HFF-Myc (cell line): ENCODE measurements around the gene HLX.

Source experiments
- DNase-seq: peaks from one replicate; pipeline ENCODE4 v3.0.0-alpha.2; 2011; ENCODE audit warnings: low read depth; ENCODE audit errors: extremely low read depth
- H3K4me3 ChIP-seq: replicated peaks from 2 replicates; pipeline ENCODE4 v1.5.1; 2011; ENCODE audit warnings: low read depth, mild to moderate bottlenecking, control low read depth, low read length
- TF ChIP-seq, protein P1 (sequence below): IDR thresholded peaks from 2 replicates; pipeline ENCODE4 v1.5.1; 2012; ENCODE audit warnings: mild to moderate bottlenecking, low read depth, low read length, control low read depth; ENCODE audit errors: missing control alignments

HLX gene

DNA sequence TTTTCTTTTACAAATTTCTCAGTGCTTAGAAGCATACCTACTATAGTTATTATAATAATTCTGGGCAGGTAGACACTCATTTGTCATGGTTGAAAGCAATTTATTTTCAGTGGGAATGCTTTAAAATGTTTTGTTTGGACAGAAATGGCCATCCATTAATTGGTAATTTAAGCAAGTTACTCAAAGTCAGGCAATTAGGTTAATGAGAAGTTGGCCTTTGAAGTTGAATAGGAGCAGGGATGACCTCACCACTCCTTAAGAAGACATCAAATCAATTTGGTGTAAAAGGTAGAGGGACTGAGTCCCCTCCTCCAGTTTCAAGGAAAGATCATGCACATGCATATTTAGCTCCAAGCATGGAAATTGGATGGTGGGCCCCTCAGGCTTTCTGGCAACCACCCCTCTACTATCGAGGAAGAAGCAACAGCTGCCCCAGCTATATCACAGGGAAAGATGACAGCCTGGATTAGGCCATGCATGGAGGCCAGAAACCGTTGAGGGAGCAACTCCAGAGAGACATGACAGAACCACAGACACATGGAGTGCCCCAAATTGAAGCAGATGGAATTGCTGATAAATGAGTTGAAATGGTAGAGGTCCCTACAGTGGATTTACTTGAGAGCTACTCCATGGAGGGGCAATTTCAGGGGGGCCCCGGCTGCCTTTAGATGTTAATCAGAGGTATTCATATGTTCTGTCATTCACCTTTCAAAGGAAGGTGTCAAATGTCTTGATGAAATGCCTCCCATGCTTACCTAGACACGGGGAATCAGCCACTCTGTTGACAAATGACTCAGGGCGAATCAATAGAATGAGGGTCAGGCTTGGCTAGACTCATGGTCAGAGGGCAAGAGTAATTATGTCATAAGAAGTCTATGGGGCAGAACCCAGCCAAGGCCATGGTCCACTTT, 26.7 kb downstream of the HLX start:
- DNase-seq = no peak
- TF ChIP-seq, protein P1, sequence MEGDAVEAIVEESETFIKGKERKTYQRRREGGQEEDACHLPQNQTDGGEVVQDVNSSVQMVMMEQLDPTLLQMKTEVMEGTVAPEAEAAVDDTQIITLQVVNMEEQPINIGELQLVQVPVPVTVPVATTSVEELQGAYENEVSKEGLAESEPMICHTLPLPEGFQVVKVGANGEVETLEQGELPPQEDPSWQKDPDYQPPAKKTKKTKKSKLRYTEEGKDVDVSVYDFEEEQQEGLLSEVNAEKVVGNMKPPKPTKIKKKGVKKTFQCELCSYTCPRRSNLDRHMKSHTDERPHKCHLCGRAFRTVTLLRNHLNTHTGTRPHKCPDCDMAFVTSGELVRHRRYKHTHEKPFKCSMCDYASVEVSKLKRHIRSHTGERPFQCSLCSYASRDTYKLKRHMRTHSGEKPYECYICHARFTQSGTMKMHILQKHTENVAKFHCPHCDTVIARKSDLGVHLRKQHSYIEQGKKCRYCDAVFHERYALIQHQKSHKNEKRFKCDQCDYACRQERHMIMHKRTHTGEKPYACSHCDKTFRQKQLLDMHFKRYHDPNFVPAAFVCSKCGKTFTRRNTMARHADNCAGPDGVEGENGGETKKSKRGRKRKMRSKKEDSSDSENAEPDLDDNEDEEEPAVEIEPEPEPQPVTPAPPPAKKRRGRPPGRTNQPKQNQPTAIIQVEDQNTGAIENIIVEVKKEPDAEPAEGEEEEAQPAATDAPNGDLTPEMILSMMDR = no peak
- H3K4me3 ChIP-seq = no peak overlapping the region

DNA sequence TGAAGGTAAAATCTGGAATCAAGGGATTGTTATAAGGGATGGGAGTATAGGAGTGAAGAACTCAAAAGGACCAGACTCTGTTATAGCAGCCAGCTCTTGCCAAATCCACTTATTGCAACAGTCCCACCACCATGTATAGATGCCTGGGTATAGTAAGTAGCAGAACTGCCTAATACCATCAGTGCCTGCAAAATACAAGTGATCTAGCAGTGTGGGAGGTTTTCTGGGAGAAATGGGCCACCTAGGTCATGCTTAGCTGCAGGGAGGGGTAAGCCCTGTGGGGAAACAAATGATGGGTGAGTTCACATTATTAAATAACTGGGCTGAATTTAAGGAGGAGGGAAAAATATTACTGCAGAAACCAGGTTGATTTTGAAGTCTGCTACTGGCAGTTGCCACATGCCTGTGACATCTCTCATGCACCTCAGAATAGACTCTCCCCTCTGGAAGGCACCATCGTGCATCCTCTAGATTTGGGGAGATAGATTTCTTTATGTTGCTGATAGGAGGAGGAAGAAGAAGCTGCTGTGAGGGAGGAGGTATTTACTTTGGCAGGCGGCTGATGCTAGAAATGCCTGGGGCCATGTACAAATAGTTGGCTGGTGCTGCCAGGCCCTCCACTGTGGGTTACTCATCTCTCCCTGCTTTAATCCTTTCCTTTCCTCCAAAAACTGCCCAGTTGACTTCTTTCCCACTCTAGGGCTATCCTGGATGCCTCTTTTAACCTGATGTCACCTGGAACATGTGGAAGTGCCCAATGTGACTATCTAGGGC, 27.5 kb downstream of the HLX start:
- H3K4me3 ChIP-seq = no peak overlapping the region
- no peak for DNase-seq
- TF ChIP-seq, protein P1 = no peak

DNA sequence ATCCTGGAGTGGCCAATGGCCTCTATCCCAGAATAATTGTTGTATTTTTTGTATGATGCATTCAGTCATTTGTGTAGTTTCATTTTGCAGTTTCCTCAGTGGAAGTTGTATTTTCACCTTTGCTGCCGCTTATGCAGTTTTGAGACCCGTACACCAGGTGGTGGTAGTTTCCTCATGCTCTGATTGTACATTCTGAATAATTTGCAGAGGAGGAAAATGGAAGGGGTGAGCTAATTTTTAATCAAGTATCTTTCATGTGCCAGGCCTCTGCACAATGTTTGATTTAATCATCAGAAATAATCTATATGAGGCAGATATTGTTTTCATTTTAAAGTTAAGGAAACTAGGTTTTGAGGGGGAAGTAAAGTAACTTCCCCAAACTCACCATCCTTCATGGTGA, 29.5 kb downstream of the HLX start:
- no peak for DNase-seq
- TF ChIP-seq, protein P1 = peak; percentile 51
- H3K4me3 ChIP-seq = no peak overlapping the region

DNA sequence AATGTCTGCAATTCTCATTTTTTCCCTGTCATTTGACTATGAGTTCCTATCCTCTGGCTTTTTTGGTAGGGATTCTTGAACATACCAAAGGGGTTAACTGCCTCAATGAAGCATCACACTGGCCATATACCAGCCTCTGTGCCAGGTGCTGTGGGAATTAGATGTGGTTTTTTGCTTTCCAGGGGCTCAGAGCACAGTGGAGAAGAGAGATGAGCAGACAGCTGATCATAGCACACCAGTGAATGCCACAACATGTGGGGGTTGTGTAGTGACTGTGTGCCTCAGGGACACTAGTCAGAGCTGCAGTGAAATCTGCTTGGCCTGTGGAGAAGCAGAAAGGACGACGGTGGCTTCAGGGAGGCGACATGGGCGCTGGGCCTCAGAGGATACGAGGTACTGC, 30.8 kb downstream of the HLX start:
- no peak overlapping the region for H3K4me3 ChIP-seq
- DNase-seq = no peak
- TF ChIP-seq, protein P1 = no peak

DNA sequence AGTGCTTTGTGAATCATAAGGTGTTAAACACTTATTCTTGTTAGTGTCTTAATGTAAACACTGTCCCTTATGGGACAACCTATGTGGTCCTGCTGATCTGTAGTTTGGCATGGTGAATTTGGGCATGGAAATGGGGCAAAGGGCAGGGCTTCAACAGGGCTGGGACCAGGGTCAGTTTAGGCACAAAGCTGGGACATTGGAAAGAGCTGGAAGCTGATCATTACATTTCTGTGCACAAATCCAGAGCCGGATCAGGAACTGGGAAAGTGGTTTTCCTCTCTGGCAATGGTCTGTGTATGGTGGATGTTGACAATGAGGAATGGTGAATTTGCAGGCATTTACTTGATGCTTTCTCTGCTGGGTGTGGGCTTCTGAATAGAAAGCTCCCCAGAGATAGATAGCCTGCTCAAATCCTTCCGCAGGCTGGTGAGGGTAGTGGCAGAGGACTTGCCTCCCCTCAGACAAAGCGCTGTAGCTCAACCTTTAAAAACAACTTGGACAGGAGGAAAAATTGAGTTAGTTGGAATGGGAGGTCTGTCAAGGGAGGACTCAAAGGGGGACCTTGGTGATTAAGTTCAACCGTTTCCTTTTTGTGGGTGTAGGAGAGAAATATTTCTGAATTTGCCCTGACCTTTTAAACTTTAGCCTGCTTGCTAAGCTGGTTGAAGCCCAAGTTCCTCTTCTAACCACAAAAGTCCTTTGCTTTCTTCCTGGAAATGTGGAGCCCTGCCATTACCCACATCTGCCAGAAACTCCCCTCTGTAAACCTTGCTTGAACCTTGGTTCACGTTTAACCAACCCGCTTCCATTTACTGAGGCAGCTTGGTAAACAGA, 35.3 kb downstream of the HLX start:
- no peak for DNase-seq
- no peak overlapping the region for H3K4me3 ChIP-seq
- TF ChIP-seq, protein P1 = no peak

DNA sequence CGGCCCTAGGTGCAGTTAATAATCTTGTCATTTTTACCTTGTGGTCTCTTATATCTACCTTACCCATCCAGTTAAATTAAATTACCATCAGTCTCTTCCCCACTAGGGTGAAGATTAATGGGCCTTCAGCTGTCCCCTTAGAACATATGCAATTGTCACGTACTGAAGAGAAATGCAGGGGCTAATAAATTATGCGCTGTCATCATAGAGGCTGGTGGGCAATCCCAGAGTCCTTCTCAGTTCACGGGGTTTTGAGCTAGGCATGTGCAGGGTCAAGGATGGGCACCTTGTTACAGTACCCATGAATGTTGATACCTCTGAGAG, 35.8 kb downstream of the HLX start:
- no peak overlapping the region for H3K4me3 ChIP-seq
- no peak for DNase-seq

More for the DNA sequence above, 35.8 kb downstream of the HLX start:
- TF ChIP-seq, protein P1 = no peak
